Smooth muscle cell (in vitro differentiated cells): ENCODE results near the gene SHB. TPM values are rescaled to one million over a fixed set of nuclear protein-coding genes. Genes with fewer than 3 reads are reported as not detected.

Experiments used
- DNase-seq: peaks from one replicate; lab custom pipeline; 2025; ENCODE audit not compliant: unreplicated experiment; lab: John Stamatoyannopoulos, UW
- H2AFZ ChIP-seq: fragments of 200-600 bp; sonication (generic); 2 replicates; pipeline ENCODE4 v1.6.0; 2016; ENCODE audit warnings: antibody characterized with exemption, low read depth, mild to moderate bottlenecking
- H3F3A ChIP-seq: fragments of 200-600 bp; sonication (generic); 2 replicates; pipeline ENCODE4 v1.6.0; 2017; ENCODE audit warnings: antibody characterized with exemption, low read depth
- H3K27ac ChIP-seq: fragments of 200-600 bp; sonication (generic); 2 replicates; pipeline ENCODE4 v1.5.1; 2016; ENCODE audit warnings: low read depth, mild to moderate bottlenecking
- H3K27me3 ChIP-seq: fragments of 200-600 bp; sonication (generic); 2 replicates; pipeline ENCODE4 v1.6.1; 2016; ENCODE audit warnings: low read depth, mild to moderate bottlenecking
- H3K36me3 ChIP-seq: fragments of 200-600 bp; sonication (generic); 2 replicates; pipeline ENCODE4 v1.5.1; 2016; ENCODE audit warnings: low read depth
- H3K4me1 ChIP-seq: fragments of 200-600 bp; sonication (generic); 2 replicates; pipeline ENCODE4 v1.5.1; 2016; ENCODE audit warnings: low read depth
- H3K4me2 ChIP-seq: fragments of 200-600 bp; sonication (generic); 2 replicates; pipeline ENCODE4 v1.6.0; 2016; ENCODE audit warnings: mild to moderate bottlenecking
- H3K4me3 ChIP-seq: fragments of 200-600 bp; sonication (generic); 2 replicates; pipeline ENCODE4 v1.5.1; 2016; ENCODE audit warnings: mild to moderate bottlenecking
- H3K79me2 ChIP-seq: fragments of 200-600 bp; sonication (generic); 2 replicates; pipeline ENCODE4 v1.6.0; 2016; ENCODE audit warnings: low read depth, mild to moderate bottlenecking
- H3K9ac ChIP-seq: fragments of 200-600 bp; sonication (generic); 2 replicates; pipeline ENCODE4 v1.6.0; 2016; ENCODE audit warnings: low read depth
- H3K9me3 ChIP-seq: fragments of 200-600 bp; sonication (generic); replicated peaks from 2 replicates; pipeline ENCODE4 v1.5.1; 2016; ENCODE audit warnings: low read depth
- H4K20me1 ChIP-seq: fragments of 200-600 bp; sonication (generic); 2 replicates; pipeline ENCODE4 v1.6.0; 2016; ENCODE audit warnings: low read depth
- CTCF ChIP-seq: fragments of 200-600 bp; sonication (generic); IDR thresholded peaks from 2 replicates; pipeline ENCODE4 v1.5.1; 2017; ENCODE audit warnings: borderline replicate concordance, mild to moderate bottlenecking, antibody characterized with exemption; ENCODE audit not compliant: insufficient read depth, poor library complexity, severe bottlenecking
- WGBS: methylation state at CpG from one replicate; pipeline ENCODE4 v1.1.7; 2016; ENCODE audit warnings: low lambda C conversion rate; 5-methylcytosine and 5-hydroxymethylcytosine counted together
- polyA plus RNA-seq: library from polyadenylated mRNA; unstranded; fragments of >200 nt; fragmentation: Nextera tagmentation; extraction: Ambion mirVana; gene quantifications from 2 replicates; pipeline ENCODE4 v1.2.1, GENCODE V29; 2016
- total RNA-seq: library from RNA; depleted of rRNA; stranded (reverse); fragments of >200 nt; gene quantifications from 2 replicates; pipeline ENCODE4 v1.2.3, GENCODE V29; 2014

SHB gene
- total and polyA plus RNA-seq, 2 experiments from 2014 or later, result 16.4 to 32.4 TPM

- no peak overlapping the region for H2AFZ ChIP-seq
- H3K27me3 ChIP-seq, result no peaks in the 10 kb centered on the region
- H3K4me1 ChIP-seq, result no peaks in the 10 kb centered on the region
- no peak overlapping the region for H3K27ac ChIP-seq
- H3F3A ChIP-seq, result no peaks in the 10 kb centered on the region
- H3K79me2 ChIP-seq, result no peaks in the 10 kb centered on the region
- no peak for TF ChIP-seq CTCF
- WGBS, result 86% methylated on average over 2 of the region's 2 CpGs
- H3K9ac ChIP-seq, result no peak overlapping the region
- no peak overlapping the region for H3K4me2 ChIP-seq
- no peak for DNase-seq
- H3K36me3 ChIP-seq, result no peaks in the 10 kb centered on the region
- no peaks in the 10 kb centered on the region for H3K9me3 ChIP-seq
- no peaks in the 10 kb centered on the region for H4K20me1 ChIP-seq
- no peak overlapping the region for H3K4me3 ChIP-seq
These were observed 23.6 kb upstream of the SHB start for GRCh38 chr9:38092656-38093055.

- no peak for DNase-seq
- Histone ChIP-seq H3K9ac (no peak overlapping the region), H3K36me3 (no peaks in the 10 kb centered on the region), H4K20me1 (no peaks in the 10 kb centered on the region), H3F3A (no peaks in the 10 kb centered on the region), H3K4me2 (no peak overlapping the region), H3K4me1 (no peaks in the 10 kb centered on the region), H3K27me3 (no peaks in the 10 kb centered on the region), H3K4me3 (no peak overlapping the region), H2AFZ (no peak overlapping the region), H3K79me2 (no peaks in the 10 kb centered on the region), H3K27ac (no peak overlapping the region), H3K9me3 (no peaks in the 10 kb centered on the region)
- no peak for TF ChIP-seq CTCF
- 97% methylated on average over 5 of the region's 5 CpGs for WGBS
These were observed 23.1 kb upstream of the SHB start for GRCh38 chr9:38092200-38092524.

GRCh38 chr9:38091310-38092199, 22.5 kb upstream of the SHB start:
- no peak for DNase-seq
- no peak overlapping the region for H3K27ac ChIP-seq
- no peaks in the 10 kb centered on the region for H4K20me1 ChIP-seq
- H3K9me3 ChIP-seq, result no peaks in the 10 kb centered on the region
- no peak overlapping the region for H3K4me2 ChIP-seq
- no peaks in the 10 kb centered on the region for H3K36me3 ChIP-seq
- no peaks in the 10 kb centered on the region for H3K27me3 ChIP-seq
- H3K4me3 ChIP-seq, result no peak overlapping the region
- WGBS, result 93% methylated on average over 7 of the region's 7 CpGs
- H3K4me1 ChIP-seq, result peaks cover 1% of the 10 kb centered on the region
- no peaks in the 10 kb centered on the region for H3K79me2 ChIP-seq
- TF ChIP-seq CTCF, result no peak
- H3K9ac ChIP-seq, result no peak overlapping the region
- no peaks in the 10 kb centered on the region for H3F3A ChIP-seq
- H2AFZ ChIP-seq, result no peak overlapping the region

- H3K79me2 ChIP-seq, result no peaks in the 10 kb centered on the region
- H3K9ac ChIP-seq, result no peak overlapping the region
- DNase-seq, result no peak
- H3F3A ChIP-seq, result no peaks in the 10 kb centered on the region
- H3K27ac ChIP-seq, result no peak overlapping the region
- no peaks in the 10 kb centered on the region for H4K20me1 ChIP-seq
- TF ChIP-seq CTCF, result no peak
- H3K4me1 ChIP-seq, result peaks cover 7% of the 10 kb centered on the region
- H3K4me3 ChIP-seq, result no peak overlapping the region
- no peak overlapping the region for H2AFZ ChIP-seq
- no peaks in the 10 kb centered on the region for H3K36me3 ChIP-seq
- H3K4me2 ChIP-seq, result no peak overlapping the region
- no peaks in the 10 kb centered on the region for H3K9me3 ChIP-seq
- H3K27me3 ChIP-seq, result no peaks in the 10 kb centered on the region
- WGBS, result 59% methylated on average over 9 of the region's 9 CpGs
These were observed 21.1 kb upstream of the SHB start for GRCh38 chr9:38090170-38090569.
